ENCODE results near the gene AUTS2. TPM values are rescaled to one million over a fixed set of nuclear protein-coding genes. Genes with fewer than 3 reads are reported as not detected.

The AUTS2 gene
- total RNA-seq, 1 experiment from 2014 or later: 256 TPM

DNA sequence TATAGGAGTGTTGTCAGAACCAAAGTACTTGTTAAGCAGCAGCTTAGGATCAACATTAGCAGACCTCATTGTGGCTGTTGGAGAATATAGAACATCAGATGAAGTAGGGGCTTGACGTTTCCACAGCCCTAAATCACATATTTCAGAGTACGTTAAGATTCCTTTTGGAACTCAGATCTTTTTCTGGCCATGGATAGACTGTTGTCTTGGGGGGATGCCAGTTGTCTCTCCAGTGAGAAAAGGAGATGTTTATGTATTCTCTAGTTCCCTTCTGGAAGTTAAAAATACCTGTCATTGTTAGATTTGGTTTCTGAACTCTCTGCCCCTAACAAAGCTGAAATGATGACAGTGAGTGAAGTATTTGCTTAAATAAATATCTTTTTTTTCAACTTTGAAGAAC is 191.3 kb downstream of the AUTS2 start:
- Histone ChIP-seq H3K18ac (ENCODE audit: insufficient read length, low read depth, low read length) (no peak overlapping the region), H4K91ac (ENCODE audit: insufficient read length, low read depth, low read length) (no peak overlapping the region), H4K5ac (ENCODE audit: insufficient read length, low read depth, low read length) (no peak overlapping the region), H3K4me2 (ENCODE audit: insufficient read depth, insufficient read length, low read length) (no peak overlapping the region), H3K27ac (ENCODE audit: insufficient read length, low read depth, low read length) (no peak overlapping the region), H2AFZ (ENCODE audit: low read length) (no peak overlapping the region), H4K8ac (replicated peaks; ENCODE audit: insufficient read length, low read depth, low read length) (no peak overlapping the region), H3K4me1 (ENCODE audit: insufficient read depth, low read length) (no peaks in the 10 kb centered on the region), H3K23ac (ENCODE audit: insufficient read length, low read depth, low read length) (no peak overlapping the region), H2BK5ac (ENCODE audit: insufficient read length, low read length) (no peak overlapping the region), H4K20me1 (ENCODE audit: control insufficient read depth, insufficient read depth, insufficient read length) (no peaks in the 10 kb centered on the region), H3K27me3 (ENCODE audit: insufficient read depth, low read length) (no peaks in the 10 kb centered on the region), H2BK12ac (ENCODE audit: insufficient read length, low read depth, low read length) (no peak overlapping the region), H3K79me1 (ENCODE audit: insufficient read depth, low read depth, low read length, poor library complexity, severe bottlenecking) (no peaks in the 10 kb centered on the region), H3T11ph (ENCODE audit: low read length) (no peak overlapping the region), H3K56ac (ENCODE audit: insufficient read length, low read depth, low read length) (no peak overlapping the region), H2AK5ac (ENCODE audit: insufficient read length, low read length) (no peak overlapping the region), H3K9ac (ENCODE audit: extremely low read depth, insufficient read length, low read length) (no peak overlapping the region), H3K23me2 (ENCODE audit: insufficient read length, low read depth, low read length, poor library complexity, severe bottlenecking) (no peaks in the 10 kb centered on the region), H2BK120ac (ENCODE audit: low read depth, low read length, poor library complexity, severe bottlenecking) (no peak overlapping the region), H3K9me3 (ENCODE audit: control insufficient read depth, low read depth, low read length) (no peaks in the 10 kb centered on the region), H2BK20ac (ENCODE audit: low read depth, low read length, poor library complexity, severe bottlenecking) (no peak overlapping the region), H3K4ac (ENCODE audit: low read depth, low read length) (no peak overlapping the region), H3K14ac (ENCODE audit: insufficient read depth, low read length) (no peak overlapping the region), H2BK15ac (ENCODE audit: low read depth, low read length) (no peak overlapping the region), H3K79me2 (ENCODE audit: insufficient read depth, low read length) (no peaks in the 10 kb centered on the region)
- no peaks in the 10 kb centered on the region for H3K27me3 Mint-ChIP-seq (ENCODE audit: low read depth)
- DNase-seq: no peak
- TF ChIP-seq, protein P1, sequence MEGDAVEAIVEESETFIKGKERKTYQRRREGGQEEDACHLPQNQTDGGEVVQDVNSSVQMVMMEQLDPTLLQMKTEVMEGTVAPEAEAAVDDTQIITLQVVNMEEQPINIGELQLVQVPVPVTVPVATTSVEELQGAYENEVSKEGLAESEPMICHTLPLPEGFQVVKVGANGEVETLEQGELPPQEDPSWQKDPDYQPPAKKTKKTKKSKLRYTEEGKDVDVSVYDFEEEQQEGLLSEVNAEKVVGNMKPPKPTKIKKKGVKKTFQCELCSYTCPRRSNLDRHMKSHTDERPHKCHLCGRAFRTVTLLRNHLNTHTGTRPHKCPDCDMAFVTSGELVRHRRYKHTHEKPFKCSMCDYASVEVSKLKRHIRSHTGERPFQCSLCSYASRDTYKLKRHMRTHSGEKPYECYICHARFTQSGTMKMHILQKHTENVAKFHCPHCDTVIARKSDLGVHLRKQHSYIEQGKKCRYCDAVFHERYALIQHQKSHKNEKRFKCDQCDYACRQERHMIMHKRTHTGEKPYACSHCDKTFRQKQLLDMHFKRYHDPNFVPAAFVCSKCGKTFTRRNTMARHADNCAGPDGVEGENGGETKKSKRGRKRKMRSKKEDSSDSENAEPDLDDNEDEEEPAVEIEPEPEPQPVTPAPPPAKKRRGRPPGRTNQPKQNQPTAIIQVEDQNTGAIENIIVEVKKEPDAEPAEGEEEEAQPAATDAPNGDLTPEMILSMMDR (conservative IDR thresholded peaks at IDR 0.05): no peak
- WGBS (ENCODE audit: extremely low coverage, insufficient read length, low lambda C conversion rate): no CpG with 5 or more reads among the region's 2 CpGs
- H3K36me3 Mint-ChIP-seq (ENCODE audit: insufficient read depth in 1 of 3, low read depth in 3 of 3): no peaks in the 10 kb centered on the region
- no peak overlapping the region for H3K4me3 Mint-ChIP-seq
- H3K4me1 Mint-ChIP-seq: peaks cover 13 to 17% of the 10 kb centered on the region in 2 experiments
- peaks cover 0 to 3% of the 10 kb centered on the region in 2 experiments; a peak in 2 of 5 replicates for H3K9me3 Mint-ChIP-seq
- H3K27ac Mint-ChIP-seq: no peak overlapping the region

Measured in H9 (cell line).